ENCODE measurements around the gene ARL10. TPM values are rescaled to one million over a fixed set of nuclear protein-coding genes. Genes with fewer than 3 reads are reported as not detected.

The ARL10 gene
- total and polyA plus RNA-seq, 3 experiments from 2014 or later, result 2.1 to 14.0 (median 12.9) TPM

Other genes starting within 250 kb of the ARL10 start
- gene SIMC1, start 127.1 kb upstream of the ARL10 start, total RNA-seq, result 10 to 100 TPM; 20.5 to 21.1 TPM
- 12.0 TPM for gene SIMC1, start 127.1 kb upstream of the ARL10 start, polyA plus RNA-seq
- 10 to 100 TPM; 35.6 to 37.0 TPM for gene KIAA1191, start 3.7 kb upstream of the ARL10 start, total RNA-seq
- 63.6 TPM for gene KIAA1191, start 3.7 kb upstream of the ARL10 start, polyA plus RNA-seq
- 100 to 1,000 TPM; 157 to 160 TPM for gene NOP16, start 23.1 kb downstream of the ARL10 start, total RNA-seq
- 33.5 TPM for gene NOP16, start 23.1 kb downstream of the ARL10 start, polyA plus RNA-seq
- 100 to 1,000 TPM in 1 of 2 experiments, 10 to 100 TPM in 1; 98.3 to 101 TPM for gene HIGD2A, start 23.3 kb downstream of the ARL10 start, total RNA-seq
- 221 TPM for gene HIGD2A, start 23.3 kb downstream of the ARL10 start, polyA plus RNA-seq
- gene CLTB, start 51.1 kb downstream of the ARL10 start, total RNA-seq, result 10 to 100 TPM; 62.0 to 66.4 TPM
- 96.3 TPM for gene CLTB, start 51.1 kb downstream of the ARL10 start, polyA plus RNA-seq
- 10 to 100 TPM; 45.1 to 45.2 TPM for gene FAF2, start 82.9 kb downstream of the ARL10 start, total RNA-seq
- gene FAF2, start 82.9 kb downstream of the ARL10 start, polyA plus RNA-seq, result 13.5 TPM
- gene RNF44, start 171.9 kb downstream of the ARL10 start, total RNA-seq, result 10 to 100 TPM; 54.6 to 56.8 TPM
- gene RNF44, start 171.9 kb downstream of the ARL10 start, polyA plus RNA-seq, result 4.3 TPM
- 1 to 10 TPM in 1 of 2 experiments, under 1 TPM in 1; 0.49 to 1.1 TPM for gene CDHR2, start 183.9 kb downstream of the ARL10 start, total RNA-seq
- gene CDHR2, start 183.9 kb downstream of the ARL10 start, polyA plus RNA-seq, result not detected
- 1 to 10 TPM; 2.3 to 2.7 TPM for gene GPRIN1, start 244.7 kb downstream of the ARL10 start, total RNA-seq
- 0.43 TPM for gene GPRIN1, start 244.7 kb downstream of the ARL10 start, polyA plus RNA-seq

All from CD8-positive, alpha-beta memory T cell (primary cell).